DND-41 (cell line): ENCODE data around the gene PGRMC1.

Source experiments
- EZH2 ChIP-seq: IDR thresholded peaks from 3 replicates; pipeline ENCODE4 v1.6.1; 2012; ENCODE audit warnings: borderline replicate concordance, low read depth, mild to moderate bottlenecking, moderate library complexity, low read length, inconsistent platforms; ENCODE audit not compliant: severe bottlenecking
- TF ChIP-seq, protein P1 (sequence below): IDR thresholded peaks from 2 replicates; pipeline ENCODE4 v1.5.1; 2012; ENCODE audit warnings: borderline replicate concordance, low read length, moderate library complexity, mild to moderate bottlenecking; ENCODE audit not compliant: poor library complexity, severe bottlenecking; ENCODE audit errors: extremely low read depth

DNA sequence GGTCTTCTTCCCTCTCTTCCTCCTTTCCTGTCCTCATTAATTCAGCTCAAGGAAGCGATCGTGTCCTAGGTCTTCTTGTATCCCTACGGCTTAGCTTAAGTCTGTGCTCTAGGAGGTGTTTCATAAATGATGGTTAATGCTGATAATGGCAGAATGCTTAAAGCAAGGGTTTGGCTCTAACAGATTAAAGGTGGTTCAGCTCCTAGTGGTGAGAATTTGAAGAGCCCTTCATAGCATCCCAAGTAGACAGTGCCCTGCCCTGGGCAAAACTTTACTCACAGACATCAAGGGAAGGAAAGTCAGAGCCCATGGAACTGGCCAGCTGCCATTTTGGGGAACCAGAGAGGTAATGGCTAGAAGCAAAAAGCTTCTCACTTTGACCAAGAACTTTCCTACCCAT is 47.0 kb upstream of the PGRMC1 start:
- TF ChIP-seq, protein P1, sequence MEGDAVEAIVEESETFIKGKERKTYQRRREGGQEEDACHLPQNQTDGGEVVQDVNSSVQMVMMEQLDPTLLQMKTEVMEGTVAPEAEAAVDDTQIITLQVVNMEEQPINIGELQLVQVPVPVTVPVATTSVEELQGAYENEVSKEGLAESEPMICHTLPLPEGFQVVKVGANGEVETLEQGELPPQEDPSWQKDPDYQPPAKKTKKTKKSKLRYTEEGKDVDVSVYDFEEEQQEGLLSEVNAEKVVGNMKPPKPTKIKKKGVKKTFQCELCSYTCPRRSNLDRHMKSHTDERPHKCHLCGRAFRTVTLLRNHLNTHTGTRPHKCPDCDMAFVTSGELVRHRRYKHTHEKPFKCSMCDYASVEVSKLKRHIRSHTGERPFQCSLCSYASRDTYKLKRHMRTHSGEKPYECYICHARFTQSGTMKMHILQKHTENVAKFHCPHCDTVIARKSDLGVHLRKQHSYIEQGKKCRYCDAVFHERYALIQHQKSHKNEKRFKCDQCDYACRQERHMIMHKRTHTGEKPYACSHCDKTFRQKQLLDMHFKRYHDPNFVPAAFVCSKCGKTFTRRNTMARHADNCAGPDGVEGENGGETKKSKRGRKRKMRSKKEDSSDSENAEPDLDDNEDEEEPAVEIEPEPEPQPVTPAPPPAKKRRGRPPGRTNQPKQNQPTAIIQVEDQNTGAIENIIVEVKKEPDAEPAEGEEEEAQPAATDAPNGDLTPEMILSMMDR = no peak
- no peak for TF ChIP-seq EZH2
